MCF 10A (cell line): Measurements from ENCODE around the gene RAET1E. TPM values are rescaled to one million over a fixed set of nuclear protein-coding genes. Genes with fewer than 3 reads are reported as not detected.
"Not testable (repeated sequence)": the region's sequence is repeated elsewhere in the genome, so short reads cannot be mapped to it uniquely, and the experiment has no call there.

Experiments
- BruUV-seq: library from RNA; stranded (reverse); fragments of 400-500 nt; replicated peaks from 2 replicates; lab custom pipeline; 2021; lab: Mats Ljungman, UMichigan
- CTCF ChIA-PET: fragments of 300-600 bp; sonication (Branson Sonifier 250); formaldehyde crosslinking; extraction: SDS; loops from one replicate; lab custom pipeline; 2021; ENCODE audit warnings: antibody characterized with exemption, inconsistent platforms; lab: Yijun Ruan, JAX
- POLR2A ChIA-PET: fragments of 300-600, 350-650 bp; sonication (Branson Sonifier 250); formaldehyde crosslinking; extraction: SDS; loops from one replicate; lab custom pipeline; 2020; ENCODE audit warnings: antibody characterized with exemption, inconsistent platforms; lab: Yijun Ruan, JAX
- DNase-seq: peaks from one replicate; pipeline ENCODE4 v3.0.0-alpha.2; 2018; ENCODE audit not compliant: unreplicated experiment
- H3K27ac Mint-ChIP-seq: one replicate; pipeline ENCODE4 v1.8.0; 2022; ENCODE audit warnings: mild to moderate bottlenecking, low read depth, mixed read lengths; ENCODE audit not compliant: unreplicated experiment
- H3K27me3 Mint-ChIP-seq: one replicate; pipeline ENCODE4 v1.8.0; 2022; ENCODE audit warnings: mixed read lengths; ENCODE audit not compliant: insufficient read depth, unreplicated experiment
- H3K36me3 Mint-ChIP-seq: one replicate; pipeline ENCODE4 v1.8.0; 2022; ENCODE audit warnings: mild to moderate bottlenecking, moderate library complexity, mixed read lengths; ENCODE audit not compliant: insufficient read depth, unreplicated experiment
- H3K4me1 Mint-ChIP-seq: one replicate; pipeline ENCODE4 v1.8.0; 2022; ENCODE audit warnings: mixed read lengths; ENCODE audit not compliant: insufficient read depth, unreplicated experiment
- H3K4me3 Mint-ChIP-seq: one replicate; pipeline ENCODE4 v1.8.0; 2022; ENCODE audit warnings: mild to moderate bottlenecking, moderate library complexity, mixed read lengths; ENCODE audit not compliant: unreplicated experiment
- H3K9me3 Mint-ChIP-seq: one replicate; pipeline ENCODE4 v1.8.0; 2022; ENCODE audit warnings: mixed read lengths; ENCODE audit not compliant: unreplicated experiment
- CTCF ChIP-seq: fragments of 200-600 bp; IDR thresholded peaks from one replicate; pipeline ENCODE4 v1.8.0; 2022; ENCODE audit warnings: antibody characterized with exemption, mild to moderate bottlenecking; ENCODE audit not compliant: unreplicated experiment
- intact Hi-C: fragments of 100-400 bp; cut with micrococcal nuclease; formaldehyde crosslinking; loops from 2 replicates; pipeline ENCODE4 v1.14.1; 2022
- total RNA-seq: library from RNA; stranded (reverse); gene quantifications from 2 replicates; pipeline ENCODE4 v1.2.3, GENCODE V29; 2022

The RAET1E gene
- total RNA-seq, 1 experiment from 2014 or later = 37.6 TPM

- H3K9me3 Mint-ChIP-seq = no peaks in the 10 kb centered on the region
- no TSS peak for BruUV-seq
- no peaks in the 10 kb centered on the region for H3K36me3 Mint-ChIP-seq
- intact Hi-C loops = no loop called here
- H3K27ac Mint-ChIP-seq = peak overlapping the region; percentile 85
- DNase-seq = peak; percentile 84
- H3K27me3 Mint-ChIP-seq = no peaks in the 10 kb centered on the region
- peaks cover 68% of the 10 kb centered on the region for H3K4me1 Mint-ChIP-seq
- H3K4me3 Mint-ChIP-seq = peak overlapping the region; percentile 41
- no peak for TF ChIP-seq CTCF
- ChIA-PET CTCF (interaction anchor here (0.6 to 2.2 kb wide), 11 partner anchors 9 to 1157 kb away, joined by 3 to 14 read pairs (median 4); partner anchors contain the start of gene LRP11), POLR2A (interaction anchor here (0.6 to 3.5 kb wide), 14 partner anchors 8 to 841 kb away, joined by 3 to 37 read pairs (median 4); partner anchors contain the start of genes LRP11 and PCMT1)
Observed at GRCh38 chr6:149895048-149895590, 2.8 kb downstream of the RAET1E start.

GRCh38 chr6:149891864-149892263 lies 6.0 kb downstream of the RAET1E start:
- not testable (repeated sequence) for BruUV-seq, H3K9me3 Mint-ChIP-seq, DNase-seq, H3K27me3 Mint-ChIP-seq, H3K36me3 Mint-ChIP-seq, H3K4me3 Mint-ChIP-seq
- Mint-ChIP-seq H3K27ac (peak overlapping the region; percentile 69), H3K4me1 (peaks cover 69% of the 10 kb centered on the region)
- ChIA-PET POLR2A (interaction anchor here (0.7 to 11.7 kb wide), 4 partner anchors 8 to 45 kb away, joined by 3 to 104 read pairs (median 12); no protein-coding TSS in a partner anchor), CTCF (interaction anchor here (0.6 to 1.4 kb wide), 2 partner anchors 10 to 1176 kb away, joined by 3 to 4 read pairs; no protein-coding TSS in a partner anchor)
- intact Hi-C loops = loop anchor here (2.0 kb wide), 2 partner anchors 29 to 51 kb away; no protein-coding TSS in a partner anchor

GRCh38 chr6:149891259-149891658 lies 6.7 kb downstream of the RAET1E start:
- TF ChIP-seq CTCF = no peak
- H3K36me3 Mint-ChIP-seq = peaks cover 5% of the 10 kb centered on the region
- intact Hi-C loops = loop anchor here (2.0 kb wide), 2 partner anchors 28 to 50 kb away; no protein-coding TSS in a partner anchor
- H3K4me3 Mint-ChIP-seq = peak overlapping the region; percentile 62
- DNase-seq = peak; percentile 20
- no peaks in the 10 kb centered on the region for H3K9me3 Mint-ChIP-seq
- H3K4me1 Mint-ChIP-seq = peaks cover 63% of the 10 kb centered on the region
- H3K27ac Mint-ChIP-seq = peak overlapping the region; percentile 69
- BruUV-seq = no TSS peak
- ChIA-PET CTCF (interaction anchor here (0.6 to 1.4 kb wide), 3 partner anchors 9 to 1747 kb away, joined by 3 to 5 read pairs (median 4); no protein-coding TSS in a partner anchor), POLR2A (interaction anchor here (0.6 to 11.7 kb wide), 11 partner anchors 9 to 708 kb away, joined by 3 to 104 read pairs (median 4); partner anchors contain the start of gene RAET1G)
- H3K27me3 Mint-ChIP-seq = no peaks in the 10 kb centered on the region

- peaks cover 5% of the 10 kb centered on the region for H3K36me3 Mint-ChIP-seq
- intact Hi-C loops = loop anchor here (2.0 kb wide), 2 partner anchors 28 to 50 kb away; no protein-coding TSS in a partner anchor
- peak overlapping the region; percentile 62 for H3K4me3 Mint-ChIP-seq
- H3K9me3 Mint-ChIP-seq = no peaks in the 10 kb centered on the region
- H3K27me3 Mint-ChIP-seq = no peaks in the 10 kb centered on the region
- TF ChIP-seq CTCF = no peak
- ChIA-PET CTCF (interaction anchor here (1.3 to 1.4 kb wide), 2 partner anchors 8 to 51 kb away, joined by 4 to 5 read pairs; no protein-coding TSS in a partner anchor), POLR2A (interaction anchor here (0.6 to 11.7 kb wide), 11 partner anchors 9 to 709 kb away, joined by 3 to 104 read pairs (median 4); partner anchors contain the start of genes LRP11 and RAET1G)
- H3K4me1 Mint-ChIP-seq = peaks cover 57% of the 10 kb centered on the region
- no TSS peak for BruUV-seq
- DNase-seq = peak; percentile 79
- peak overlapping the region; percentile 69 for H3K27ac Mint-ChIP-seq
Observed at GRCh38 chr6:149890629-149891045, 7.3 kb downstream of the RAET1E start.
